T-helper 1 cell treated with Interleukin-12 subunit alpha and Interleukin-12 subunit beta and Interleukin-4 antibody, amounts not matched to agents 30 μg/mL and 1 μg/mL, for 36 hours (primary cell): ENCODE results near the gene FAM171A1.
"Not testable (repeated sequence)": the region's sequence is repeated elsewhere in the genome, so short reads cannot be mapped to it uniquely, and the experiment has no call there.

Experiments
- H3K27ac Mint-ChIP-seq: one replicate; pipeline ENCODE4 v1.8.0; 2021; ENCODE audit warnings: mild to moderate bottlenecking, mixed read lengths
- H3K27me3 Mint-ChIP-seq: one replicate; pipeline ENCODE4 v1.8.0; 2021; ENCODE audit warnings: low read depth, mixed read lengths
- H3K36me3 Mint-ChIP-seq: one replicate; pipeline ENCODE4 v1.8.0; 2021; ENCODE audit warnings: low read depth, mixed read lengths
- H3K4me1 Mint-ChIP-seq: one replicate; pipeline ENCODE4 v1.8.0; 2021; ENCODE audit warnings: low read depth, mixed read lengths
- H3K4me3 Mint-ChIP-seq: one replicate; pipeline ENCODE4 v1.8.0; 2021; ENCODE audit warnings: mild to moderate bottlenecking, moderate library complexity, mixed read lengths
- H3K9me3 Mint-ChIP-seq: one replicate; pipeline ENCODE4 v1.8.0; 2021; ENCODE audit warnings: mixed read lengths

Gene FAM171A1

GRCh38 chr10:15344256-15344875 is 26.7 kb downstream of the FAM171A1 start:
- Mint-ChIP-seq H3K4me1 (no peaks in the 10 kb centered on the region), H3K36me3 (no peaks in the 10 kb centered on the region), H3K4me3 (no peak overlapping the region), H3K27me3 (peaks cover 2% of the 10 kb centered on the region), H3K27ac (no peak overlapping the region), H3K9me3 (no peaks in the 10 kb centered on the region)

- Mint-ChIP-seq H3K27me3 (no peaks in the 10 kb centered on the region), H3K9me3 (no peaks in the 10 kb centered on the region), H3K4me1 (no peaks in the 10 kb centered on the region), H3K27ac (no peak overlapping the region), H3K36me3 (no peaks in the 10 kb centered on the region), H3K4me3 (no peak overlapping the region)
Measured at GRCh38 chr10:15342970-15343369, 28.1 kb downstream of the FAM171A1 start.

GRCh38 chr10:15341502-15342128 is 29.5 kb downstream of the FAM171A1 start:
- no peaks in the 10 kb centered on the region for H3K27me3 Mint-ChIP-seq

GRCh38 chr10:15339892-15340291 is 31.2 kb downstream of the FAM171A1 start:
- H3K9me3 Mint-ChIP-seq, result no peaks in the 10 kb centered on the region
- no peaks in the 10 kb centered on the region for H3K36me3 Mint-ChIP-seq
- no peaks in the 10 kb centered on the region for H3K4me1 Mint-ChIP-seq
- no peak overlapping the region for H3K27ac Mint-ChIP-seq
- no peak overlapping the region for H3K4me3 Mint-ChIP-seq
- H3K27me3 Mint-ChIP-seq, result no peaks in the 10 kb centered on the region

More at GRCh38 chr10:15341502-15342128, 29.5 kb downstream of the FAM171A1 start:
- no peak overlapping the region for H3K27ac Mint-ChIP-seq
- H3K4me1 Mint-ChIP-seq, result no peaks in the 10 kb centered on the region
- H3K4me3 Mint-ChIP-seq, result no peak overlapping the region
- H3K9me3 Mint-ChIP-seq, result no peaks in the 10 kb centered on the region
- no peaks in the 10 kb centered on the region for H3K36me3 Mint-ChIP-seq

- H3K9me3 Mint-ChIP-seq, H3K27ac Mint-ChIP-seq, H3K36me3 Mint-ChIP-seq, H3K4me1 Mint-ChIP-seq, H3K27me3 Mint-ChIP-seq, H3K4me3 Mint-ChIP-seq: not testable (repeated sequence)
Measured at GRCh38 chr10:15337441-15337923, 33.6 kb downstream of the FAM171A1 start.

- no peaks in the 10 kb centered on the region for H3K36me3 Mint-ChIP-seq
- no peak overlapping the region for H3K4me3 Mint-ChIP-seq
- H3K4me1 Mint-ChIP-seq, result no peaks in the 10 kb centered on the region
- H3K27me3 Mint-ChIP-seq, result no peaks in the 10 kb centered on the region
- H3K9me3 Mint-ChIP-seq, result no peaks in the 10 kb centered on the region
- H3K27ac Mint-ChIP-seq, result no peak overlapping the region
Measured at GRCh38 chr10:15336211-15336610, 34.9 kb downstream of the FAM171A1 start.

- H3K36me3 Mint-ChIP-seq, result no peaks in the 10 kb centered on the region
- no peak overlapping the region for H3K4me3 Mint-ChIP-seq
- H3K27ac Mint-ChIP-seq, result no peak overlapping the region
- H3K9me3 Mint-ChIP-seq, result no peaks in the 10 kb centered on the region
- H3K27me3 Mint-ChIP-seq, result no peaks in the 10 kb centered on the region
- H3K4me1 Mint-ChIP-seq, result no peaks in the 10 kb centered on the region
Measured at GRCh38 chr10:15335508-15335907, 35.6 kb downstream of the FAM171A1 start.

GRCh38 chr10:15334650-15335323 is 36.3 kb downstream of the FAM171A1 start:
- no peaks in the 10 kb centered on the region for H3K27me3 Mint-ChIP-seq
- no peak overlapping the region for H3K27ac Mint-ChIP-seq

GRCh38 chr10:15333909-15334649 is 37.0 kb downstream of the FAM171A1 start:
- H3K27me3 Mint-ChIP-seq, result no peaks in the 10 kb centered on the region
- no peaks in the 10 kb centered on the region for H3K4me1 Mint-ChIP-seq
- H3K27ac Mint-ChIP-seq, result no peak overlapping the region
- no peaks in the 10 kb centered on the region for H3K9me3 Mint-ChIP-seq
- no peaks in the 10 kb centered on the region for H3K36me3 Mint-ChIP-seq
- no peak overlapping the region for H3K4me3 Mint-ChIP-seq

More at GRCh38 chr10:15334650-15335323, 36.3 kb downstream of the FAM171A1 start:
- no peaks in the 10 kb centered on the region for H3K9me3 Mint-ChIP-seq
- no peaks in the 10 kb centered on the region for H3K36me3 Mint-ChIP-seq
- H3K4me1 Mint-ChIP-seq, result no peaks in the 10 kb centered on the region
- no peak overlapping the region for H3K4me3 Mint-ChIP-seq

- not testable (repeated sequence) for H3K36me3 Mint-ChIP-seq, H3K27ac Mint-ChIP-seq, H3K27me3 Mint-ChIP-seq, H3K4me3 Mint-ChIP-seq, H3K4me1 Mint-ChIP-seq, H3K9me3 Mint-ChIP-seq
Measured at GRCh38 chr10:15333181-15333580, 37.9 kb downstream of the FAM171A1 start.

GRCh38 chr10:15331461-15331860 is 39.6 kb downstream of the FAM171A1 start:
- Mint-ChIP-seq H3K36me3 (no peaks in the 10 kb centered on the region), H3K27me3 (no peaks in the 10 kb centered on the region), H3K4me1 (no peaks in the 10 kb centered on the region), H3K4me3 (no peak overlapping the region), H3K9me3 (no peaks in the 10 kb centered on the region), H3K27ac (no peak overlapping the region)

- no peak overlapping the region for H3K27ac Mint-ChIP-seq
- no peak overlapping the region for H3K4me3 Mint-ChIP-seq
- H3K27me3 Mint-ChIP-seq, result peaks cover 5% of the 10 kb centered on the region
- no peaks in the 10 kb centered on the region for H3K36me3 Mint-ChIP-seq
- no peaks in the 10 kb centered on the region for H3K9me3 Mint-ChIP-seq
- no peaks in the 10 kb centered on the region for H3K4me1 Mint-ChIP-seq
Measured at GRCh38 chr10:15329437-15329836, 41.7 kb downstream of the FAM171A1 start.

- H3K36me3 Mint-ChIP-seq, result no peaks in the 10 kb centered on the region
- no peaks in the 10 kb centered on the region for H3K9me3 Mint-ChIP-seq
- no peak overlapping the region for H3K27ac Mint-ChIP-seq
- H3K4me1 Mint-ChIP-seq, result no peaks in the 10 kb centered on the region
- H3K4me3 Mint-ChIP-seq, result no peak overlapping the region
- H3K27me3 Mint-ChIP-seq, result peaks cover 7% of the 10 kb centered on the region
Measured at GRCh38 chr10:15325944-15326284, 45.2 kb downstream of the FAM171A1 start.

- Mint-ChIP-seq H3K36me3 (no peaks in the 10 kb centered on the region), H3K4me1 (no peaks in the 10 kb centered on the region), H3K4me3 (no peak overlapping the region), H3K27ac (no peak overlapping the region), H3K9me3 (no peaks in the 10 kb centered on the region), H3K27me3 (peaks cover 7% of the 10 kb centered on the region)
Measured at GRCh38 chr10:15325243-15325943, 45.7 kb downstream of the FAM171A1 start.
